WTC11 (cell line): ENCODE data around the gene CRYBA2.

Experiments
- CBFB ChIP-seq: sonication (generic); formaldehyde crosslinking; IDR thresholded peaks from 2 replicates; pipeline ENCODE4 v1.8.1; 2022; ENCODE audit warnings: mild to moderate bottlenecking, low read depth, missing genetic modification reagents
- CTCF ChIP-seq: fragments of 200-600 bp; IDR thresholded peaks from 2 replicates; pipeline ENCODE4 v1.8.0; 2022; ENCODE audit warnings: antibody characterized with exemption
- E2F5 ChIP-seq: sonication (generic); formaldehyde crosslinking; IDR thresholded peaks from 2 replicates; pipeline ENCODE4 v1.8.1; 2022; ENCODE audit warnings: mild to moderate bottlenecking, moderate library complexity, missing genetic modification reagents
- HMGXB4 ChIP-seq: sonication (generic); formaldehyde crosslinking; IDR thresholded peaks from 2 replicates; pipeline ENCODE4 v1.8.1; 2023; ENCODE audit warnings: mild to moderate bottlenecking, moderate library complexity, missing genetic modification reagents
- IRF2 ChIP-seq: sonication (generic); formaldehyde crosslinking; IDR thresholded peaks from 2 replicates; pipeline ENCODE4 v1.8.0; 2022; ENCODE audit warnings: low read depth, missing genetic modification reagents, borderline replicate concordance
- MAX ChIP-seq: sonication (generic); formaldehyde crosslinking; IDR thresholded peaks from 2 replicates; pipeline ENCODE4 v1.8.0; 2022; ENCODE audit warnings: mild to moderate bottlenecking, missing genetic modification reagents
- NFE2L1 ChIP-seq: sonication (generic); formaldehyde crosslinking; IDR thresholded peaks from 2 replicates; pipeline ENCODE4 v1.8.1; 2023; ENCODE audit warnings: missing genetic modification reagents
- NR1H2 ChIP-seq: sonication (generic); formaldehyde crosslinking; IDR thresholded peaks from 2 replicates; pipeline ENCODE4 v1.9.0; 2021; ENCODE audit warnings: mild to moderate bottlenecking, moderate library complexity, missing genetic modification reagents
- NR3C1 ChIP-seq: sonication (generic); formaldehyde crosslinking; conservative IDR thresholded peaks from 2 replicates; pipeline ENCODE4 v1.8.1; 2023; ENCODE audit warnings: low read depth, mild to moderate bottlenecking, missing genetic modification reagents
- ZNF263 ChIP-seq: sonication (generic); formaldehyde crosslinking; IDR thresholded peaks from 2 replicates; pipeline ENCODE4 v1.8.1; 2022; ENCODE audit warnings: low read depth, mild to moderate bottlenecking, moderate library complexity, missing genetic modification reagents

- TF ChIP-seq NR3C1 (CRISPR knock-in tag): no peak
- no peak for TF ChIP-seq E2F5 (CRISPR knock-in tag)
- no peak for TF ChIP-seq CTCF
- TF ChIP-seq IRF2 (CRISPR knock-in tag): no peak
- no peak for TF ChIP-seq MAX
- no peak for TF ChIP-seq HMGXB4 (CRISPR knock-in tag)
- TF ChIP-seq NFE2L1 (CRISPR knock-in tag): no peak
- TF ChIP-seq CBFB: no peak
- no peak for TF ChIP-seq NR1H2 (CRISPR knock-in tag)
- TF ChIP-seq ZNF263 (CRISPR knock-in tag): no peak
Observed at GRCh38 chr2:219028141-219028540, 34.9 kb upstream of the CRYBA2 start.
